ENCODE data around the gene MUSTN1.

MUSTN1 gene

DNA sequence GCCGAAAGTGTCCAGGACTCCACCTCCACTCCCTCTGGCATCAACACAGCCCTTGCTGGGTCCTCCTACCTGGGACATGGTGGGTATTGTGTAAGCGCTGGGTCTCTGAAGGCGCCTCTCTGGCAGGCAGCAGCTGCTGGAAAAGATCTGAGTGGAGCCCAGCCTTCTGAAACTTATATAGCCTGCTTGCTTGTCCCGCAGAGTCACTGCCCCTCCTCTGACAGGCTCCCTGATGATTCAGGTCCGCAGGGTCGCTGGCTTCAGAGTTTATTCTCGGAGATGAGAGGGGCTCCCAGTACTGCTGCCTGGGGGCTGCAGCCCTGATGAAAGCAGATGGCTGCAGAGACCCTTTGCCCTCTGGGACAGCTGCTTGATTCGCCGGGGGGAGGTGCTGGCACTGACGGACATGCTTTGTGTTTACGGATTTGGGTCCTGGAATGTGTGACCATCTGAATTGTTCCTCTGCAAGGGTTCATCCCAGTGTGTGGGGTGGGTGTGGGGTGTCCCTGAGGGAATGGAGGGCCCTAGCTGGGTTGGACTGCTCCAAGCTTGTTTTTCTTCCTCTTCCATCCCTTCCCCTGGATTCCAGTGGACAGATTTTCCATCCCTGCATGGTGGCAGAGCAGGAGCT is at the start of gene MUSTN1:
TSS of gene MUSTN1 (minus strand) at position 149 of the 631 bp plus-strand sequence. CDS start at position 78, 71 bp downstream.
- Mint-ChIP-seq H3K9me3 (ENCODE audit: low read depth) (no peaks in the 10 kb centered on the region), H3K4me1 (ENCODE audit: low read depth) (peaks cover 16% of the 10 kb centered on the region), H3K27me3 (no peaks in the 10 kb centered on the region), H3K27ac (no peak within 1 kb of the TSS), H3K4me3 (no peak within 1 kb of the TSS), H3K36me3 (no peaks in the 10 kb centered on the region)

DNA sequence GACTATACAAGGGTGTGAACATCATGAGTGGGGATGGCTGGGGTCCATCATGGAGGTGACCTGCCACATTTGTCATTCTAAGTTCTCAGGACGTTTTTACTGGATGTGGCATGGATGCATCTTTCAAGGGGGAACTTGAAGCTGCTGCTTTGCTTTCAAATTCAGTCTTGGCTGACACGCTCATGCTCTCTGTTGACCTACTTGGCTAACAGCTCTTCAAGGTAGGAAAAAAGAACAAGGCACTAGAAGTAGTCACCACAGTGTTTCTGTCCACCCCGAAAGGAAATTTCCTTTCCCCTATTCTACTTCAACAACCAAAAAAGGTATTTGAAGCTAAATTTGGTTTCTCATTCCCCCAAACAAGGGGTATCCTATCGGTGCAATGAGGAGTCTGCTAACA is 47.6 kb upstream of the MUSTN1 start:
- H3K4me3 Mint-ChIP-seq: no peak overlapping the region
- H3K27ac Mint-ChIP-seq: no peak overlapping the region
- H3K36me3 Mint-ChIP-seq: peaks cover 24% of the 10 kb centered on the region
- peaks cover 9% of the 10 kb centered on the region for H3K9me3 Mint-ChIP-seq (ENCODE audit: low read depth)
- H3K4me1 Mint-ChIP-seq (ENCODE audit: low read depth): no peaks in the 10 kb centered on the region
- no peaks in the 10 kb centered on the region for H3K27me3 Mint-ChIP-seq

DNA sequence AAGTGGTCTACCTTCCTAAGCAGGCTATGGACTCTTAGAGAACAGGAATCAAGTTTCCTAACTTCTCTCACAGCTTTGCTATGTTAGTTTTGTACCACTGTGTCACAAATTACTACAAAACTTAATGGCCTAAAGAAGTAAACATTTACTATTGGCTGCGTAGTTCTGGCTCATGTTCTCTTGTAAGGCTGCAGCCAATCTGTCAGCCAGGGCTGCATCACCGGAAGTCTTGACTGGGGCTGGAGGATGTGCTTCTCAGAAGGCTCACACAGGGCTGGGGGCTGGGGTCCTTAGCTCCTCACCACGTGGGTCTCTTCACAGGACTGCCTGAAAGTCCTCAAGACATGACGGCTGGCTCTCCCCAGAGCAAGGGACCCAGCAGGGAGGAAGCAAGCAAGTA is 47.1 kb upstream of the MUSTN1 start:
- Mint-ChIP-seq H3K9me3 (ENCODE audit: low read depth) (peaks cover 9% of the 10 kb centered on the region), H3K4me3 (no peak overlapping the region), H3K4me1 (ENCODE audit: low read depth) (no peaks in the 10 kb centered on the region), H3K36me3 (peaks cover 24% of the 10 kb centered on the region), H3K27me3 (no peaks in the 10 kb centered on the region), H3K27ac (no peak overlapping the region)

DNA sequence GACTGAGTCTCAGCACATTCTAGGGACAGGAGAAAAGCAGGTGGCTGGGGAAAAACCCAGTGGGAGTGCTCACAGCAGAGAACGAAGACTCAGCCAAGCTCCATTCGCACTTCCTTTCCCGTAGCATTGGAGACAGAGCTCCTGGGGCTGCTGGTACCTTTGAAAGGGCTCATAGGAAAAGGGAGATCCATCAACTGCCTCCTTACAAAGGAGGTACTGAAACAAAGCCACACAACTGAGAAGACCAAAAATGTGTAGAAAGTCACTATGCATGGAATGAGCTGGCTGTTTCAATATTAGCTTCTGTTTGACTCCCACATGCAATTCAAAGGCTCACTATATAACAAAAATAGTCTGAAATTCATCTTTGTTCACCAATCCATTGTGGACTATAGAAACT is 45.7 kb upstream of the MUSTN1 start:
- Mint-ChIP-seq H3K27ac (no peak overlapping the region), H3K4me3 (no peak overlapping the region), H3K4me1 (ENCODE audit: low read depth) (peaks cover 7% of the 10 kb centered on the region), H3K27me3 (no peaks in the 10 kb centered on the region), H3K36me3 (peaks cover 14% of the 10 kb centered on the region), H3K9me3 (ENCODE audit: low read depth) (peaks cover 9% of the 10 kb centered on the region)

DNA sequence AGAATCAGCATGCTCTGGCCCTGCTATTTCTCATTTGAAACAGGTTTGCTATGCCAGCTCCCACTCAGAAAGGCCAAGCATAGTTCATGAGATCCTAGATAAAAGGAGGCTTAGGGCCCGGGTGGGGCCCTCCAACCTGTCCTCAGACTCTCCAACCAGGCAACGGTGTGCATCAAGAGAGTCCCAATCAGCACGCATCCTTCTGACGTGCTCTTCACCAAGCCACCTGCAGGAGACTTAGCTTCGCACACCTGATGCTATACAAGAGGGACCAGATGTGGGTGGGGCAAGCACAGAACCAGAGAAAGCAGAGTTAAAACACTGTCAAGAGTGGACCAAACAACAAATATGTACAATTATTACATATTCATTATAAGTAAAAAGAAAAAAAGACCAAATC is 45.2 kb upstream of the MUSTN1 start:
- Mint-ChIP-seq H3K4me3 (no peak overlapping the region), H3K36me3 (peaks cover 10% of the 10 kb centered on the region), H3K27ac (no peak overlapping the region), H3K4me1 (ENCODE audit: low read depth) (peaks cover 11% of the 10 kb centered on the region), H3K27me3 (no peaks in the 10 kb centered on the region), H3K9me3 (ENCODE audit: low read depth) (peaks cover 6% of the 10 kb centered on the region)

DNA sequence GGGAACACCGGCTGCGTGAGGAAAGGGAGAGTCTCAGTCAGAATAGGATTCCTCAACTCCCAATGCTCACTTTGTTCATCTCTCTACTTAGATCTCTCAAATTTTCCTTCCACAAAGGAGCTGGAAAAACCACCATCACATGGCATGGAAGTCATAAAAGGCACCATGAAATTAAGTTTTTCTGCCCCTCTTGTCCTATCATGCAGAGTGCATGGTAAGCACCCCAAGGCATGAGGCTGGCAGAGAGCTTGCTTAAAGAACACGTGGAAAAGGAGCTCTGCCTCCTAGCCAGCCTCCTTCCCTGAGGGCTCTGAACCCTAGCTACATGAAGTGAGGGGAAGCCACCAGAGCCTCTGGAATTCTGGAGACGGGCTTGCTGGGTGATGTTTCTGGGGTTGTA is 44.8 kb upstream of the MUSTN1 start:
- no peaks in the 10 kb centered on the region for H3K27me3 Mint-ChIP-seq
- H3K4me1 Mint-ChIP-seq (ENCODE audit: low read depth): peaks cover 15% of the 10 kb centered on the region
- peaks cover 2% of the 10 kb centered on the region for H3K9me3 Mint-ChIP-seq (ENCODE audit: low read depth)
- H3K4me3 Mint-ChIP-seq: no peak overlapping the region
- H3K27ac Mint-ChIP-seq: no peak overlapping the region
- peaks cover 5% of the 10 kb centered on the region for H3K36me3 Mint-ChIP-seq

DNA sequence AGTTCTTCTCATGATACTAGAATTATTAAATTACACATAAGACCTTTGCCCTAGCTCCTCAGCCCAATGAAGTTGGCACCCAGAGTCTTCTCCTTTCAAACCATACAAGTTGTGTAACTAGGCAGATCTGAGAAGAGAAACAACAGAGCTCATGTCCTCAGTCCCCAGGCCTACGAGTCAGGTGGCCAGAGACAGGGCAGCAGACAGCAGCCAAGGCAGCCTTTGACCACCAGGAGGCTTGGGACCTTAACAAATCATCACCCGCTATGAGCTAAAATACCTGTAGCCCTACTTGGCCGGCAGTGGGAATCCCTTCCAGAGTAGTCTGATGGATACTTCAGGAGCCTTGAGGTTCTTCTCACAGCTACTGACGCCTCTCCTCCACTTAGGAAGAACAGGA is 44.3 kb upstream of the MUSTN1 start:
- Mint-ChIP-seq H3K27ac (no peak overlapping the region), H3K27me3 (no peaks in the 10 kb centered on the region), H3K4me3 (no peak overlapping the region), H3K4me1 (ENCODE audit: low read depth) (peaks cover 19% of the 10 kb centered on the region), H3K36me3 (peaks cover 5% of the 10 kb centered on the region), H3K9me3 (ENCODE audit: low read depth) (no peaks in the 10 kb centered on the region)

DNA sequence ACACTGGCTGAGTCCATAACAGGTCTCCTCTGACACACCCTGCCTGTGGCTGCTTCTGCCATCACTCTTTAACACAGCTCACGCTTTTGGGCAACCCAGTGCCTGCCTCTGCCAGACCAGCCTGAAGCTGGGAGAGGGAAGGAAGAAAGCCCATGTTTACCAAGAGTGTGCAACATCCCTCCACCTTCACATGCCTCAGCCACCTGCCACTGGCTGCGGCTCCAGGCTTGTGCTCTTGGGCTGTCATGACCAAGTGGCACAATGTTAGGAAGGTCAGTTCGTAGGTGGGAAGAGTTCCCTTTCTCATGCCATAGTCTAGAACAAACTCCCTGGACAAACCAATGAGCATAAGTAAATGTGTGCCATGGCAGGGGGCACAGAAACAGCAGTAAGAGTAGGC is 42.3 kb upstream of the MUSTN1 start:
- Mint-ChIP-seq H3K4me3 (no peak overlapping the region), H3K4me1 (ENCODE audit: low read depth) (peaks cover 25% of the 10 kb centered on the region), H3K27me3 (no peaks in the 10 kb centered on the region), H3K9me3 (ENCODE audit: low read depth) (no peaks in the 10 kb centered on the region), H3K27ac (no peak overlapping the region), H3K36me3 (peaks cover 2% of the 10 kb centered on the region)

DNA sequence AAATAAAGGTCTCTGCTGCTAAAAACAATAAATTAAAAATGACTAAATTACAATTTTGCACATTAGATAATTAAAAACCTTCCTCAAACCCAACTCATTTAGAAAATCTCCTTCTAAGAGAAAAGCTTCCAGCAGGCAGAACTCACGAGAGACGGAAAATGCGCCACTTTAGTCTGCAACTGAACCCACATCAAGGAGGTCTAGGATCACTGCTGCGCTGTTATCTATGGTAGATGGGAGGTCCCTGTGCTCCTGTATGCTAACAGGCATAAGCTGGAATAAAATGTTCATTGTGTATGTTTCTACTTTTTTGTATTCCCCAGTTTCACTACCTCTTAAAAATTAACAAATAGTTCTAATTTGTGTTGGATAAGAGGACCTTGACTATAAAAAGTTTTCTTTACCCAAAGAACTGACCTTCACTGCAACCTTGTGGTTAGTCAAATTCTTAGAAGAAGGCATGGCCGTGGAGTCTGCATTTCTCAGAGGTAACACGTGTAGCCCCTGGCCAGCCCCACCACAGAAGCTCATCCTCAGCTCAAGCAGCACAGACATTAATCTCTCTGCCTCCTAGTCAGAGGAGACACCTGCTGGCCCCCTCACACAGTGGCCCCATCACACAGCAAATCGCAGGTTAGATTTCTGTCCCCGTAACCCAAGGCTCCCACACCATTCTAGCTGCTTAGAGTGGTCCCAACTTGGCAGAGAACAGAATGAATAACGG is 40.2 kb upstream of the MUSTN1 start:
- Mint-ChIP-seq H3K9me3 (ENCODE audit: low read depth) (no peaks in the 10 kb centered on the region), H3K4me1 (ENCODE audit: low read depth) (peaks cover 27% of the 10 kb centered on the region), H3K27me3 (no peaks in the 10 kb centered on the region), H3K36me3 (peaks cover 2% of the 10 kb centered on the region), H3K27ac (peak overlapping the region; percentile 70), H3K4me3 (peak overlapping the region; percentile 5)

DNA sequence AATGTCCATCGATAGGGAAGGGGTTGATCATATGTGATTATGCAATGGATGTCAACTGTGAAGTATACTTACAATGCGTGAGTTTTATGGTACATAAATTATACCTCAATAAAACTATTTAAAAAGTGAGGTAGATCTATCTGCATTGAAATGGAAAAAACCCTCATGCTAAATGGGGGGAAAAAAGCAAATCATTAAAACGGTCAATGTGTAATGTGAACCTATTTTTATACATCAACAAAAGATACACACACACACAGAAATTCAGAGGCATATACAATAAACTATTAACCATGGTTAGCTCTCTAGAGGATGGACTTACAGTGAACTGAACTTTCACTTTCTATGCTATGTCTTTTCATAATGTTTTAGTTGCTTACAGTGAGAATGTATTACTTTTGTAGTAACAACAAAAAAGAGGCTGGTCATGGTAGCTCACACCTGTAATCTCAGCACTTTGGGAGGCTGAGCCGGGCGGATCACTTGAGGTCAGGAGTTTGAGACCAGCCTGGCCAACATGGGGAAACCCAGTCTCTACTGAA is 39.4 kb upstream of the MUSTN1 start:
- no peak overlapping the region for H3K4me3 Mint-ChIP-seq
- H3K9me3 Mint-ChIP-seq (ENCODE audit: low read depth): no peaks in the 10 kb centered on the region
- peaks cover 27% of the 10 kb centered on the region for H3K4me1 Mint-ChIP-seq (ENCODE audit: low read depth)
- peak overlapping the region; percentile 11 for H3K27ac Mint-ChIP-seq
- peaks cover 5% of the 10 kb centered on the region for H3K36me3 Mint-ChIP-seq
- no peaks in the 10 kb centered on the region for H3K27me3 Mint-ChIP-seq

DNA sequence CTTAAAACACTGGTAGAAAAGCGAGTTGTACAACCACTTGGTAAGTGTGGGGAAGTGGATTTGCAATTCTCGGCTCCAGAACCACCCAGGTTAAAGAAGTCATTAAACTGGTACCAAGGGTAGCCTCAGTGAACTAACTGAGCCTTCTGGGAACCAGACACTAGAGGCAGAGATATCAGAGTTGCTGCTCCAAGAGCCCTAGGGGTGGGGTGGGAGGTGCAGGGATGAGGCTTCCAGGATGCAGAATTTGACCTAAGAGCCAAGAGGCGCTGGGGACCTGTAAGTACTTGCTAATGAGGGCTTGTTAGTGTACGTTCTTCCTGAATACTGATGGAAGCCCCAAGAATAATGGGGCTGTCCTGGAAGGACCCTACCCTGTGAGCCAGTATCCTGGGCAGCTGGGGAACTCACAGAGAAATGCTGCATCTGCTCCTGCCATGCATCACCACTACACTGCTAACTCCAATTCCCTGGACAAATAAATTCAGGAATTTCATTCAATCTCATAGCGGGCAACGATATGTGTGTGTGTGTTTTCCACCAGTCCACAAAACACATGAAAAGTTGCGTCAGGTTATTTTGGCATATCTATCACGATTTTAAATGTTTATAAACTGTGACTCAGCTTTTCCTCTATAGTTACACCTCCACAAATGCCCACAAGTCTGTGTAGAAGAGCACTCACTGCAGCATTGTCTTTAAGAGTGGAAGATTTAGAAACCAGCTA is 38.8 kb upstream of the MUSTN1 start:
- Mint-ChIP-seq H3K27me3 (no peaks in the 10 kb centered on the region), H3K36me3 (peaks cover 3% of the 10 kb centered on the region), H3K27ac (peak overlapping the region; percentile 11), H3K9me3 (ENCODE audit: low read depth) (no peaks in the 10 kb centered on the region), H3K4me3 (no peak overlapping the region), H3K4me1 (ENCODE audit: low read depth) (peaks cover 27% of the 10 kb centered on the region)

DNA sequence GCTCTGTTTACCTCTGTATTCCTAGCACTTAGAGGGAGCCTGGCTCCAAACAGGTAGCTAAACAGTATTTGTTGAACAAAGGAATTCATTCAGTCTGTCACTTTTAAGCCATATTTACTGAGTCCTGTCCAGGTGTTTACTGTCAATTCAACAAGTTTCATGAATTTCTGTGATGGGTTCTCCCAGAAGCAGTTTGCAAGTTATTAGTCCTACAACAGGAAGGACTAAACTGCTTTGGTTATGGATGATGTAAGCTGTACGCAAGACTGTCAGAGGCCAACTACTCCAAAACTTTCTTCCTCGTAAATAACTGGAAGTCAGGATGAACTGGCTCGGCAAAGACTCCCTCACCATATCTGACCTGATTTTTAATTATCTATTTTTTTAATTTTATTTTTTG is 37.4 kb upstream of the MUSTN1 start:
- Mint-ChIP-seq H3K36me3 (peaks cover 3% of the 10 kb centered on the region), H3K27ac (no peak overlapping the region), H3K4me3 (no peak overlapping the region), H3K9me3 (ENCODE audit: low read depth) (no peaks in the 10 kb centered on the region), H3K27me3 (no peaks in the 10 kb centered on the region), H3K4me1 (ENCODE audit: low read depth) (peaks cover 27% of the 10 kb centered on the region)

DNA sequence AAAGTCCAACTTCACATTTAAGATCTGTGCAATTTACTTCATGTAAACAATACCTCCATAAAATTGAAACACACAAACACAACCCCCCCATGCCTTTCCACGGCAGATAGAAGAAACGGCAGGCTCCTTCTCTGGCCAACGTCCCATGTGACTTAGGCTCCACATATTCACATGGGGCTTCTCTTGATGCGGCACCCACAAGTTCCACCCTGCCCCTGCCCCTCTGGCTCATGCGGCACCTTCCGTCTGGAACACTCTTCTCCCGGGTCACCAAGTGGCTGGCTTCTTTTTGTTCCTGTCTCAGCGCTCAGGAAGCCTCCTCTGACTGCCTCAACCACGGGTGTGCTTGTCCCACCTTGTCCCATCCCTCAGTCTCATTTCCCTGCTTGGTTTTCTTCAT is 36.9 kb upstream of the MUSTN1 start:
- Mint-ChIP-seq H3K4me3 (no peak overlapping the region), H3K9me3 (ENCODE audit: low read depth) (no peaks in the 10 kb centered on the region), H3K36me3 (peaks cover 3% of the 10 kb centered on the region), H3K27ac (no peak overlapping the region), H3K4me1 (ENCODE audit: low read depth) (peaks cover 27% of the 10 kb centered on the region), H3K27me3 (no peaks in the 10 kb centered on the region)

DNA sequence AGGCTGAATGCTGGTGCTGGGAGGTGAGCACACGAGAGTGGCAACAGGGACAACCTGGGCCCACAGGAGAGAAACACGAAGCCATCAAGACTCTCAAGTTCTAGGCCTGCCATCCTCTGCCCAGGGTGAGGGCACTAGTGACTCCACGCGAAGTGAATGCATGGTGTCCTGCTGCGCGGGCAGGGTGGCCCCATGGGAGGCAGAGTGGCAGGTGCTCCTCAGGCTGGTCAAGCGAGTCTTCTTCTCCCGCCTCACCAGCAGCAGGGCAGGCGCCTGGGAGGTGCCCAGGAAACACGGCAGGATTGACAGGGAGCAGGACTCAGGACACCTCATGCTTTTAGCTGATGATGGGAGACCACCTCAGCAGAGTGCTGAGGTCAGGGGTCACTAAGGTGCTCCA is 35.7 kb upstream of the MUSTN1 start:
- peaks cover 20% of the 10 kb centered on the region for H3K4me1 Mint-ChIP-seq (ENCODE audit: low read depth)
- peaks cover 5% of the 10 kb centered on the region for H3K9me3 Mint-ChIP-seq (ENCODE audit: low read depth)
- no peaks in the 10 kb centered on the region for H3K27me3 Mint-ChIP-seq
- peaks cover 13% of the 10 kb centered on the region for H3K36me3 Mint-ChIP-seq
- H3K27ac Mint-ChIP-seq: no peak overlapping the region
- H3K4me3 Mint-ChIP-seq: no peak overlapping the region

DNA sequence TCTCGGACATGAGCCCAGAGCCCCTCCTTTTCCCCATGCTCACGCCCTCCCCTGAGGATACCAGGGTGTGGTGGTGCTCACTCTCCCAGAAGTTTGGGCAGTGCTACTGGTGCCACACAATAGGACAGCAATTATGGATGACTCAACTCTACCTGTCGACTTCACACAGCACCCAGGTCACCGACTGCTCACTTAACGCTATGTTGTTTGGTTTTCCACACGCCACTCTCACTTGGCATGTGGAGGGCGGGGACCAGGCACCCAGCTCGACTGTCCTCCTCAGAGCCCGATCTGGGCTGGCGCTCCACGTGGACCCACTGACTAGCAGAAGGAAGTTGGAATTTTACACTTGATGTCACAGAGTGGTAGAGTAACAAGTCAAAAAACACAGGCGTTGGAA is 31.6 kb upstream of the MUSTN1 start:
- H3K36me3 Mint-ChIP-seq: peaks cover 22% of the 10 kb centered on the region
- H3K9me3 Mint-ChIP-seq (ENCODE audit: low read depth): peaks cover 5% of the 10 kb centered on the region
- H3K4me1 Mint-ChIP-seq (ENCODE audit: low read depth): peaks cover 2% of the 10 kb centered on the region
- H3K4me3 Mint-ChIP-seq: no peak overlapping the region
- H3K27me3 Mint-ChIP-seq: no peaks in the 10 kb centered on the region
- H3K27ac Mint-ChIP-seq: no peak overlapping the region
